A673 (cell line): Measurements from ENCODE around the gene PAX3. TPM values are rescaled to one million over a fixed set of nuclear protein-coding genes. Genes with fewer than 3 reads are reported as not detected.

Experiments used
- BruUV-seq: library from RNA; stranded (reverse); fragments of 400-500 nt; replicated peaks from 2 replicates; lab custom pipeline; 2021; lab: Mats Ljungman, UMichigan
- CTCF ChIA-PET: fragments of 300-600 bp; sonication (Branson Sonifier 250); formaldehyde crosslinking; loops from one replicate; lab custom pipeline; 2022; ENCODE audit warnings: antibody characterized with exemption; lab: Charles Lee
- POLR2A ChIA-PET: fragments of 300-600 bp; sonication (Branson Sonifier 250); formaldehyde crosslinking; loops from one replicate; lab custom pipeline; 2022; ENCODE audit warnings: antibody characterized with exemption; ENCODE audit not compliant: low non-redundant PET; lab: Charles Lee
- DNase-seq: peaks from one replicate; pipeline ENCODE4 v3.0.0-alpha.2; 2015; ENCODE audit warnings: low spot score
- H3K27ac ChIP-seq: fragments of 200-600 bp; sonication (generic); 2 replicates; pipeline ENCODE4 v1.5.1; 2016; ENCODE audit warnings: mixed run types, low read depth, mild to moderate bottlenecking, mixed read lengths, antibody characterized with exemption, low read length; ENCODE audit not compliant: poor library complexity, severe bottlenecking
- H3K27me3 ChIP-seq: fragments of 200-600 bp; sonication (generic); replicated peaks from 2 replicates; pipeline ENCODE4 v1.6.1; 2017; ENCODE audit warnings: mixed run types, low read depth, mild to moderate bottlenecking, mixed read lengths, antibody characterized with exemption, low read length; ENCODE audit not compliant: insufficient read depth, poor library complexity
- H3K36me3 ChIP-seq: fragments of 200-600 bp; sonication (generic); 2 replicates; pipeline ENCODE4 v1.6.1; 2016; ENCODE audit warnings: mixed run types, mild to moderate bottlenecking, mixed read lengths, antibody characterized with exemption, low read length; ENCODE audit not compliant: insufficient read depth, poor library complexity, severe bottlenecking
- H3K4me1 ChIP-seq: fragments of 200-600 bp; sonication (generic); 2 replicates; pipeline ENCODE4 v1.6.1; 2017; ENCODE audit warnings: mixed run types, mild to moderate bottlenecking, mixed read lengths, antibody characterized with exemption, low read length; ENCODE audit not compliant: insufficient read depth, poor library complexity, severe bottlenecking
- H3K4me3 ChIP-seq: fragments of 200-600 bp; sonication (generic); 2 replicates; pipeline ENCODE4 v1.5.1; 2016; ENCODE audit warnings: low read depth, mixed run types, mild to moderate bottlenecking, mixed read lengths, low read length; ENCODE audit not compliant: poor library complexity, severe bottlenecking
- H3K9me3 ChIP-seq: fragments of 200-600 bp; sonication (generic); 2 replicates; pipeline ENCODE4 v1.6.1; 2016; ENCODE audit warnings: mixed run types, low read depth, mild to moderate bottlenecking, mixed read lengths, antibody characterized with exemption, low read length; ENCODE audit not compliant: poor library complexity, severe bottlenecking
- EZH2 ChIP-seq: fragments of 200-600 bp; sonication (generic); IDR thresholded peaks from 2 replicates; pipeline ENCODE4 v1.6.1; 2017; ENCODE audit warnings: borderline replicate concordance, low read depth, mild to moderate bottlenecking, mixed read lengths, antibody characterized with exemption, low read length; ENCODE audit not compliant: poor library complexity, severe bottlenecking
- intact Hi-C: fragments of 100-400 bp; cut with micrococcal nuclease; formaldehyde crosslinking; loops from one replicate; pipeline ENCODE4 v1.10.0; 2022; ENCODE audit not compliant: unreplicated experiment
- total RNA-seq: library from RNA; stranded (reverse); gene quantifications from 2 replicates; pipeline ENCODE4 v1.2.3, GENCODE V29; 2021
- TF ChIP-seq, protein P1 (sequence below): fragments of 300-800, 200-600 bp; sonication (generic); conservative IDR thresholded peaks from 2 replicates; pipeline ENCODE4 v1.5.1; 2017; ENCODE audit warnings: low read depth, mild to moderate bottlenecking, antibody characterized with exemption, low read length, moderate library complexity, mixed read lengths

PAX3 gene
- total RNA-seq, 1 experiment from 2014 or later, result 39.3 TPM

DNA sequence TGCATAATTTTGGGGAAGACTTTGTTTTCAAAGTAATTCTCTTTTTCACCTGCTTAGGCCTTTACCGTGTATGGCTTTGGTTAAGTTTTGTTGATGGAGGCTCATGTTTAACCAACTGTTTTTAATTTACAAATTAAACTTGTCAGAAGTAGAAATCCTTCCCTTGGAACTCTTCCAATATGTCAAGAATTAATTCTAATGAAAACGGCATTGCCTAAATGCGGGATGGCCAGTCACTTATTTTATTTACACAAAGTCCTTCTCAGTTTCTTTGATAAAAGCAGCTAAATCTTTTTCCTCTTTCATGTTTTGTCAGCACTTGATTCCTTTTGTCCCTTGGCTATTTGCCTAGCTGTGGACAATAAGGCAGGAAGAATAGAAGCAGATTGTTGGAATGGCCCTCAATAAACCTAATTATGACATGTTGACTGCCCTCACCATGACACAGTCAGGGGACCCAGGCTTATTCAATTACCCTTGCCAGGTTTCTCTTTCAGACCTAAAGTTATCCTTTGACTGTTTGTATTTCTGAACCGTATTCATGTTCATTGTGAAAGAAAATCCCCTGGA, 26.3 kb downstream of the PAX3 start:
- no peak for DNase-seq
- BruUV-seq, result no TSS peak
- intact Hi-C loops, result no loop called here
- Histone ChIP-seq H3K27ac (no peak overlapping the region), H3K9me3 (no peaks in the 10 kb centered on the region), H3K36me3 (no peaks in the 10 kb centered on the region), H3K27me3 (no peaks in the 10 kb centered on the region), H3K4me1 (peaks cover 39% of the 10 kb centered on the region), H3K4me3 (no peak overlapping the region)
- TF ChIP-seq EZH2, result no peak
- TF ChIP-seq, protein P1, sequence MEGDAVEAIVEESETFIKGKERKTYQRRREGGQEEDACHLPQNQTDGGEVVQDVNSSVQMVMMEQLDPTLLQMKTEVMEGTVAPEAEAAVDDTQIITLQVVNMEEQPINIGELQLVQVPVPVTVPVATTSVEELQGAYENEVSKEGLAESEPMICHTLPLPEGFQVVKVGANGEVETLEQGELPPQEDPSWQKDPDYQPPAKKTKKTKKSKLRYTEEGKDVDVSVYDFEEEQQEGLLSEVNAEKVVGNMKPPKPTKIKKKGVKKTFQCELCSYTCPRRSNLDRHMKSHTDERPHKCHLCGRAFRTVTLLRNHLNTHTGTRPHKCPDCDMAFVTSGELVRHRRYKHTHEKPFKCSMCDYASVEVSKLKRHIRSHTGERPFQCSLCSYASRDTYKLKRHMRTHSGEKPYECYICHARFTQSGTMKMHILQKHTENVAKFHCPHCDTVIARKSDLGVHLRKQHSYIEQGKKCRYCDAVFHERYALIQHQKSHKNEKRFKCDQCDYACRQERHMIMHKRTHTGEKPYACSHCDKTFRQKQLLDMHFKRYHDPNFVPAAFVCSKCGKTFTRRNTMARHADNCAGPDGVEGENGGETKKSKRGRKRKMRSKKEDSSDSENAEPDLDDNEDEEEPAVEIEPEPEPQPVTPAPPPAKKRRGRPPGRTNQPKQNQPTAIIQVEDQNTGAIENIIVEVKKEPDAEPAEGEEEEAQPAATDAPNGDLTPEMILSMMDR, result no peak
- ChIA-PET POLR2A (no interaction called here), CTCF (no interaction called here)

DNA sequence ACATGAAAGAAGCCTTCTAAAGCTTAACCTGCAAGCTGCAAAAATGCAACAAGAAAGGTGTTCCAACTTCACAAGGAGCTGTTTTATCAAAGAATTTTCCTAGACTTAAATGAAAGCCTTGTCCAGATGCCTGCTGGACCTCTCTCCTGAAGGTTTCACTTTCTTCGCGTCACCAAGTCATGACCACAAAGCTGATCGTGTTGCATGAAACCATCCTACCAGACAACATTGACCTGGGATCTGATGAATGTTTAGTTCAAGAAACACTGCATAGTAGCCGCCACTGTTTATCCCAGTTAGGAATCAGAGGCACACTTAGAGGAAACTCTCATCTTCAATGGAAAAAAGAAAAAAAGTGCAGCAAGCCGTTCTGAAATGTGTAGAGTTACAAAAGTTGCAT, 26.9 kb downstream of the PAX3 start:
- Histone ChIP-seq H3K36me3 (no peaks in the 10 kb centered on the region), H3K4me3 (no peak overlapping the region), H3K4me1 (peaks cover 39% of the 10 kb centered on the region), H3K27ac (no peak overlapping the region), H3K27me3 (no peaks in the 10 kb centered on the region), H3K9me3 (no peaks in the 10 kb centered on the region)
- no peak for DNase-seq
- POLR2A ChIA-PET, result no interaction called here
- CTCF ChIA-PET, result no interaction called here
- intact Hi-C loops, result no loop called here
- BruUV-seq, result no TSS peak
- TF ChIP-seq EZH2, result no peak
- TF ChIP-seq, protein P1, result no peak

DNA sequence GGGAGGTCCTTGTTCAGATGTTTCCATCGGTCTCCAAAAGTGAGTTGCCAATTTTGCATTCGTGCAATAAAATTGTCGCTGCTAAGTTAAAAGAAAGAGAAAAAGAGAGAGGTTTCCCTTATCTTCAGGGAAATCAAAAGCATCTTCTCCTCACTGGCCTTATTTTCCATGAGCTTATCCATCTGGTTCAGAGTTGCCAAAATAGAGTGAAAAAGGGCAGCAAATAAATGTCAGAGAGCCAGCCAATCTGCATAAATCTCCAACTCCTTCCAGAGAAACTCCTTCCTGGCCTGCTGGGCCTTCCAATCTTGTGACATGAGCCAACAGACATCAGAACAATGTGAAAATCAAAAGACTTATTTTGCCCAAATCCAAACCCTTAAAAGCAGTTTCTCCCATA, 28.4 kb downstream of the PAX3 start:
- DNase-seq, result no peak
- POLR2A ChIA-PET, result no interaction called here

More for the DNA sequence above, 28.4 kb downstream of the PAX3 start:
- intact Hi-C loops, result no loop called here
- Histone ChIP-seq H3K27me3 (no peaks in the 10 kb centered on the region), H3K36me3 (no peaks in the 10 kb centered on the region), H3K9me3 (no peaks in the 10 kb centered on the region), H3K27ac (no peak overlapping the region), H3K4me1 (peaks cover 44% of the 10 kb centered on the region), H3K4me3 (no peak overlapping the region)
- CTCF ChIA-PET, result no interaction called here
- BruUV-seq, result no TSS peak
- TF ChIP-seq EZH2, result no peak
- TF ChIP-seq, protein P1, result no peak
